Activated CD4-positive, alpha-beta T cell treated with anti-CD3 and anti-CD28 coated beads, Interleukin-2, amount 50 U/mL, for 16 hours (primary cell): ENCODE results near the gene TMEM151A.

Experiments used
- DNase-seq: peaks from one replicate; pipeline ENCODE4 v3.0.0-alpha.2; 2020

TMEM151A gene

GRCh38 chr11:66324664-66325063 lies 33.0 kb downstream of the TMEM151A start:
- DNase-seq, result no peak

- no peak for DNase-seq
Observed at GRCh38 chr11:66325263-66325671, 33.6 kb downstream of the TMEM151A start.

- no peak for DNase-seq
Observed at GRCh38 chr11:66326261-66327111, 34.8 kb downstream of the TMEM151A start.

GRCh38 chr11:66327171-66328030 lies 35.7 kb downstream of the TMEM151A start:
- DNase-seq, result no peak

- no peak for DNase-seq
Observed at GRCh38 chr11:66328031-66328301, 36.3 kb downstream of the TMEM151A start.

- DNase-seq, result peak; percentile 88
Observed at GRCh38 chr11:66328302-66329144, 36.8 kb downstream of the TMEM151A start.

GRCh38 chr11:66329165-66329673 lies 37.5 kb downstream of the TMEM151A start:
- no peak for DNase-seq

- DNase-seq, result no peak
Observed at GRCh38 chr11:66330931-66331330, 39.2 kb downstream of the TMEM151A start.

GRCh38 chr11:66331542-66332370 lies 40.1 kb downstream of the TMEM151A start:
- no peak for DNase-seq

- DNase-seq, result no peak
Observed at GRCh38 chr11:66332371-66333219, 40.9 kb downstream of the TMEM151A start.

- DNase-seq, result no peak
Observed at GRCh38 chr11:66333220-66333877, 41.7 kb downstream of the TMEM151A start.

- DNase-seq, result no peak
Observed at GRCh38 chr11:66333896-66334604, 42.4 kb downstream of the TMEM151A start.

- no peak for DNase-seq
Observed at GRCh38 chr11:66334605-66335442, 43.1 kb downstream of the TMEM151A start.

- no peak for DNase-seq
Observed at GRCh38 chr11:66335531-66336233, 44.0 kb downstream of the TMEM151A start.

GRCh38 chr11:66336234-66337102 lies 44.8 kb downstream of the TMEM151A start, which contains the start of gene RIN1:
Gene RIN1, minus strand, starts transcription at chr11:66336434. Its CDS starts 32 bp downstream, at chr11:66336402.
- DNase-seq, result peak; percentile 80

GRCh38 chr11:66337103-66337899 lies 45.6 kb downstream of the TMEM151A start:
- no peak for DNase-seq
